Esophagus muscularis mucosa (tissue), 4 donors: ENCODE data around the gene PDXDC1. TPM values are rescaled to one million over a fixed set of nuclear protein-coding genes. Genes with fewer than 3 reads are reported as not detected.
"Not testable (repeated sequence)": the region's sequence is repeated elsewhere in the genome, so short reads cannot be mapped to it uniquely, and the experiment has no call there.

Experiments
- DNase-seq: peaks from one replicate; pipeline ENCODE4 v3.0.0-alpha.2; 2017; ENCODE audit errors: extremely low spot score
- H3K27ac ChIP-seq, 4 donors: fragments of 200-600 bp; sonication (generic); replicated peaks in 1 of 4; 1 replicate in 3 of 4; 2 replicates in 1 of 4; pipeline ENCODE4 v1.5.1; 2016 to 2019; ENCODE audit warnings: mild to moderate bottlenecking in 1 of 4
- H3K27me3 ChIP-seq, 4 donors: fragments of 200-600 bp; sonication (generic); one replicate each; pipeline versions ENCODE4 v1.5.1 to v1.6.0; 2016 to 2019
- H3K36me3 ChIP-seq, 4 donors: fragments of 200-600 bp; sonication (generic); one replicate each; pipeline ENCODE4 v1.5.1; 2016 to 2019
- H3K4me1 ChIP-seq, 4 donors: fragments of 200-600 bp; sonication (generic); one replicate each; pipeline ENCODE4 v1.5.1; 2016 to 2019
- H3K4me3 ChIP-seq, 4 donors: fragments of 200-600 bp; sonication (generic); 1 replicate in 2 of 4; 2 replicates in 2 of 4; pipeline ENCODE4 v1.5.1; 2016 to 2019; ENCODE audit warnings: mild to moderate bottlenecking in 4 of 4, moderate library complexity in 1 of 4
- H3K9me3 ChIP-seq, 4 donors: fragments of 200-600 bp; sonication (generic); 1 replicate in 3 of 4; 2 replicates in 1 of 4; pipeline ENCODE4 v1.5.1; 2016 to 2019
- EP300 ChIP-seq: sonication (generic); formaldehyde crosslinking; IDR thresholded peaks from one replicate; pipeline ENCODE4 v1.6.1; 2017; ENCODE audit warnings: antibody characterized with exemption
- POLR2A ChIP-seq: fragments of 450-650 bp; IDR thresholded peaks from one replicate; pipeline ENCODE4 v1.6.1; 2017; ENCODE audit warnings: antibody characterized with exemption, moderate library complexity, mild to moderate bottlenecking, low read depth
- POLR2AphosphoS5 ChIP-seq, 2 donors: sonication (generic); formaldehyde crosslinking; IDR thresholded peaks; one replicate each; pipeline ENCODE4 v1.6.1; 2017; ENCODE audit warnings: antibody characterized with exemption in 2 of 2
- WGBS: methylation state at CpG from one replicate; pipeline ENCODE4 v1.1.5; 2018; 5-methylcytosine and 5-hydroxymethylcytosine counted together
- intact Hi-C: fragments of 100-400 bp; cut with DNase I; formaldehyde crosslinking; loops from one replicate; pipeline ENCODE4 v1.15.1; 2023
- total RNA-seq, 4 donors: library from RNA; depleted of rRNA; stranded (reverse); fragments of >200 nt; gene quantifications; one replicate each; pipeline versions ENCODE4 v1.1.0 to v1.2.1, GENCODE V29; 2016
- TF ChIP-seq, protein P1 (sequence below), 3 experiments: fragments of 200-600 bp in 2 of 3; fragments of 450-650 bp in 1 of 3; sonication (generic) in 2 of 3; IDR thresholded peaks; one replicate each; pipeline ENCODE4 v1.5.1; 2017 to 2019; ENCODE audit warnings: antibody characterized with exemption in 3 of 3, mild to moderate bottlenecking in 2 of 3, moderate library complexity in 1 of 3

PDXDC1 gene
- total RNA-seq, 4 donors from 2014 or later = 74.3 to 91.3 (median 85.9) TPM

DNA sequence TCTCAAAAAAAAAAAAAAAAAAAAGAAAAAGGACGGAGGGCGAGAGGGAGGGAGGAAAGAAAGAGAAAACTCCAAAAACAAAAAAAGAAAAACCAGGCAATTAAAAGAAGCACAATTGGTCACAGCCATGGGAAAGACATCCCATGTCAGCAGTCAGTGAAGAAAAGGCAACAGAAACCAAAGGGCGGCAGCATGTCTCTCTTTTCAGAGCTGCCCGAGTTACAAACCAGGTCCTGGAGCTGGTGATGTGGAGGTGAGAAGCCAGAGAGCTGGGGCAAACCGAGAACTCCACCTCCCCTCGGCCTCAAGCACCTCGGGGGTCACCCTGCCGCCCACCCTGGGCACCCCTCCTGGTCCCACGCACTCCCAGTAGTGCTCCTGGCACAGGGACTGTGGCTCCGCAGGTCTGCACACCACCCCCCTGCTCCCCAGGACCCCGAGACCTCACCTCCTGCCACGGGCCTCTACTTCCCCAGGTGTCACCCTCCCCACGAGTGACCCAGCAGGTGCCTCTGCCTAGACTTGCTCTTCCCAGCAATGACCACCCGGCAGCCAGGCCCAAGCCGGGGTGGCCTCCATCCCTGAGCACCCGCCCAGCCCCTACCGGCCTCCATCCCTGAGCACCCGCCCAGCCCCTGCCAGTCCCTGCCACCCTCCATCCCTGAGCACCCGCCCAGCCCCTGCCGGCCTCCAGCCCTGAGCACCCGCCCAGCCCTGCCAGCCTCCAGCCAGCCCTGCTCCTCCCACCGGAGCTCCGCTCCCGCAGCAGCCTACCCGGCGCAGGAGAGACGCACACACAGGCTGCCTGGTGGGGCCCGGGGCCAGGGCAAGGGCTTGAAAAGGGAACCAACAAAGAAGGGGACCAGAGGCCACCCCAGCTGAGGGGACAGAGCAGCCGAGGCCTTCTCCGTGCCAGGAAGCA lies 165.9 kb downstream of the PDXDC1 start:
- WGBS = 52% methylated on average over 24 of the region's 30 CpGs

DNA sequence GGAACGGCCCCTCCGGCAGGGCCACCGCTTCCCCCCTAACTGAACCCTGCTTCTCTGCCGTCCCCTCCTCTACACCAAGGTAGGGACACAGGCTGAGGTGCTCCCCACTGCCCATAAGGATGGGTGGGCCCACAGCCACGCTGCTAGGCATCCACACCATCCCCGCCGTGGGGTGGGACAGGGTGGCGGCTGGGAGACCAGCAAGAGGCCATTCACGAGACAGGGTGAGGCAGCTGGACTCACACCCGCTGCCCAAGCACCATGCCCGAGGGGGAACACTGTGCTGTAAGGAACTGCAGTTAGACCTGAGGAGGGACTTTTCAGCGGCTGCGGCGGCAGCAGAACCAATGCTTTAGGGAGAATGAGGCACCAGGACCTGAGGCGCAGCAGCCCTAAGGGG lies 166.8 kb downstream of the PDXDC1 start:
- 69% methylated on average over 11 of the region's 15 CpGs for WGBS
- Histone ChIP-seq H3K4me3 (peak overlapping the region; percentile 29 to 45 (median 42)), H3K4me1 (peaks cover 57 to 78% (median 74%) of the 10 kb centered on the region in 4 donors)

More for the DNA sequence above, 165.9 kb downstream of the PDXDC1 start:
- intact Hi-C loops, H3K9me3 ChIP-seq, H3K27me3 ChIP-seq, H3K36me3 ChIP-seq, DNase-seq: not testable (repeated sequence)
- Histone ChIP-seq H3K4me3 (peak overlapping the region; percentile 29 to 45 (median 42)), H3K4me1 (peaks cover 48 to 74% (median 71%) of the 10 kb centered on the region in 4 donors), H3K27ac (peak overlapping the region; percentile 86 to 96 (median 92))
- TF ChIP-seq POLR2AphosphoS5 (IDR thresholded peaks at IDR 0.05) = peak; percentile 5 to 60

DNA sequence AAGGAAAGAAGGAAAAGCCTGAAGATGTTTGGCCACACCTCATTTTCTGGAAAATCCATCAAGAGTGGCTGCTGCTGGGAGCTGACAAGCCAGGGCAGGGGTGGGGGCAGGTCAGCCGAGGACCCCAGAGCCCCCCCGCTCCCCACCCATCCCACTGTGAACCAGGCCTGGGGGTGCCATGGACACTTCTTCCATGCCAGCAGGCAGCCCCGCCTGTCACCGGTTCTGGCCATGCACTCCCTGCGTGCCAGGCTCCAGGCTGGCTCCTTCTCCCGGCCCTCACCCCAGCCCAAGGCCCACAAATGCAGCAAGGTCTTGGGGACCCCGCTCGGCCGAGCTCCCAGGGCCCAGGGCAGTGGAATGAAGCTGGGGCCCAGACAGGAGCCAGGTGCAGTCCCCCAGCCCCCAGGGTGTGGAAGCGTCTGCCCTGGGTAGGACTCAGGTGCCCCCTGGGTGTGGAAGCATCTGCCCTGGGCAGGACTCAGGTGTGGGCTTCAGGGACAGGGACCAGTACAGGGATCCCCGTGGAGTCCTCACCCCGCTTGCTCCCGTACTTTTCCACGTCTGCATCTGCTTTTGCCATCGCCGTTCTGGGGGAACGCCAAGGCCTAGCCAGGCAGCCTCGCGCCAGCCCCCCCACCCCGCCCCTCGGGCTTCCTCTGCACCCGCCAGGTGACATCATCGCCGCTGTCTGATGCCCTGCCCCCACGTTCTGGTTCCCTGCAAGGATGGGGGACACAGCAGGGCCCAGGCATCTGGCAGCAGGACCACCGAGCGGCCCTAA lies 167.5 kb downstream of the PDXDC1 start:
- peak; percentile 38 to 56 for TF ChIP-seq POLR2AphosphoS5 (IDR thresholded peaks at IDR 0.05)
- peaks cover 63 to 82% (median 78%) of the 10 kb centered on the region in 4 donors for H3K4me1 ChIP-seq
- H3K4me3 ChIP-seq = peak overlapping the region; percentile 14 to 45 (median 42)
- H3K27me3 ChIP-seq, intact Hi-C loops, H3K36me3 ChIP-seq, DNase-seq, H3K9me3 ChIP-seq: not testable (repeated sequence)
- WGBS = 60% methylated on average over 6 of the region's 27 CpGs
- peak overlapping the region; percentile 86 to 96 (median 92) for H3K27ac ChIP-seq

More for the DNA sequence above, 166.8 kb downstream of the PDXDC1 start:
- intact Hi-C loops = no loop called here
- no peak for DNase-seq
- H3K36me3 ChIP-seq = no peaks in the 10 kb centered on the region
- TF ChIP-seq EP300 = no peak
- no peak for TF ChIP-seq POLR2A
- TF ChIP-seq, protein P1, sequence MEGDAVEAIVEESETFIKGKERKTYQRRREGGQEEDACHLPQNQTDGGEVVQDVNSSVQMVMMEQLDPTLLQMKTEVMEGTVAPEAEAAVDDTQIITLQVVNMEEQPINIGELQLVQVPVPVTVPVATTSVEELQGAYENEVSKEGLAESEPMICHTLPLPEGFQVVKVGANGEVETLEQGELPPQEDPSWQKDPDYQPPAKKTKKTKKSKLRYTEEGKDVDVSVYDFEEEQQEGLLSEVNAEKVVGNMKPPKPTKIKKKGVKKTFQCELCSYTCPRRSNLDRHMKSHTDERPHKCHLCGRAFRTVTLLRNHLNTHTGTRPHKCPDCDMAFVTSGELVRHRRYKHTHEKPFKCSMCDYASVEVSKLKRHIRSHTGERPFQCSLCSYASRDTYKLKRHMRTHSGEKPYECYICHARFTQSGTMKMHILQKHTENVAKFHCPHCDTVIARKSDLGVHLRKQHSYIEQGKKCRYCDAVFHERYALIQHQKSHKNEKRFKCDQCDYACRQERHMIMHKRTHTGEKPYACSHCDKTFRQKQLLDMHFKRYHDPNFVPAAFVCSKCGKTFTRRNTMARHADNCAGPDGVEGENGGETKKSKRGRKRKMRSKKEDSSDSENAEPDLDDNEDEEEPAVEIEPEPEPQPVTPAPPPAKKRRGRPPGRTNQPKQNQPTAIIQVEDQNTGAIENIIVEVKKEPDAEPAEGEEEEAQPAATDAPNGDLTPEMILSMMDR (IDR thresholded peaks at IDR 0.05) = no peak
- TF ChIP-seq POLR2AphosphoS5 (IDR thresholded peaks at IDR 0.05) = no peak
- no peaks in the 10 kb centered on the region for H3K9me3 ChIP-seq
- peak overlapping the region; percentile 86 to 96 (median 92) for H3K27ac ChIP-seq
- no peaks in the 10 kb centered on the region for H3K27me3 ChIP-seq

DNA sequence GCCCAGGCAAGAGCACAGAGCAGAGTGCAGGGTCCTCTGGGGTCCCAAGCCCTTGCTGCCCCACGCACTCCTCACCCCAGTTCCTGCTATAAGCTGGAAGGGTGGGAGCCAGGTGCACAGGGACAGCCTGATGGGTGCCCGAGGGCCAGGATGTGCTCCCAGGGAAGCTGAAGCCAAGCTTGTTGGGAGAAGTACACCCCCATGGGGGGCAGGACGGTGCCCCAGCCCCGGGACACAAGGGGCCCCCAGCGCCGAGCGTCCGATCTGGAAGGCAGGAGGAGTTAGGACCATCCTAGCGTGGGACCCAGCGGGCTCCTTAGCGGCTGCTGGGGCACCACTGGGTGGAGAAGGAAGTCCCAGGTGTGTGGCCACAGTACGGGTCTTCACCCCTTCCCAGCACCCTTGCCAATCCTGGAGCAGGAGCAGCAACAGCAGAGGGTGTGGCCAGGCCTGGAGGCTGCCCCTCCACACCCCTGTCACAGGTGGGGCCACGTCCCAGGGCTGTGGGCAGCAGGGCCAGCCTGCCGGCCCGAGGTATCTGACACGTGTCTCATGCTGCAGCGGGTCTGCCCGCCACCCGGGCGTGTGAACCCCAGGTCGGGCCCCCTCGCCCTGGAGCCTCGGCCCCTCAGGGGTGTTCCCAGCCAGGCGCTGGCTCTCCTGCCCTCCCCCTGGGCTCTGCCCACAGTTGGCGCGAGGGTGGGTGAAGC lies 168.2 kb downstream of the PDXDC1 start:
- DNase-seq = not testable (repeated sequence)

DNA sequence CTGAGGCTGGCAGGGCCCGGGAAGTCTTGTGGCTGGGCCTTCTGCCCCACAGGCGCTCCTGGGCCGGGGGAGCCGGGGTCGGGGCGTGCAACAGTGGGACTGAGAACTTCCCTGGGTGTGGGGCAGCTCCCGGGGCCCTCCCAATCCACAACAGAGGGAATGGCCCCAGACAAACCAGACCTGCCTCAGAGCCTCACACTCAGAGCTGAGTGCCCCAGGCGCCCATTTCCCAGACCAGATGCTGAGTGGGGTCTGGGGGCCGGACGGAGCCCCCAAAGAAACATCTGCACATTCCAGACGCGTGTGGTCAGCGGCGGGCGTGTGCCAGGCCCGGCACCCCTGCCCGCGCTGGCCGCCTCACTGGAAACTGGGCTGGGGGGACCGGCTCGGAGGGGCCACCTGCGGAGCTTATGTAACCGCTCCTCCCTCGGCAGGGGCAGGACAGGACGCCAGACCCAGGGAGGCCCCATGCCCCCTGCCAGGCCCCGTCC lies 168.8 kb downstream of the PDXDC1 start:
- Histone ChIP-seq H3K4me3 (peak overlapping the region; percentile 42 to 52 (median 44)), H3K27ac (peak overlapping the region; percentile 86 to 96 (median 92)), H3K4me1 (peaks cover 66 to 90% (median 87%) of the 10 kb centered on the region in 4 donors)
- H3K27me3 ChIP-seq, H3K36me3 ChIP-seq, H3K9me3 ChIP-seq, DNase-seq, intact Hi-C loops: not testable (repeated sequence)
- WGBS = 9% methylated on average over 6 of the region's 26 CpGs

More for the DNA sequence above, 168.2 kb downstream of the PDXDC1 start:
- H3K9me3 ChIP-seq, H3K27me3 ChIP-seq, intact Hi-C loops, H3K36me3 ChIP-seq: not testable (repeated sequence)
- peak overlapping the region; percentile 42 to 52 (median 44) for H3K4me3 ChIP-seq
- peaks cover 66 to 86% (median 82%) of the 10 kb centered on the region in 4 donors for H3K4me1 ChIP-seq
- peak overlapping the region; percentile 86 to 96 (median 92) for H3K27ac ChIP-seq
- WGBS = no CpG with 5 or more reads among the region's 26 CpGs

DNA sequence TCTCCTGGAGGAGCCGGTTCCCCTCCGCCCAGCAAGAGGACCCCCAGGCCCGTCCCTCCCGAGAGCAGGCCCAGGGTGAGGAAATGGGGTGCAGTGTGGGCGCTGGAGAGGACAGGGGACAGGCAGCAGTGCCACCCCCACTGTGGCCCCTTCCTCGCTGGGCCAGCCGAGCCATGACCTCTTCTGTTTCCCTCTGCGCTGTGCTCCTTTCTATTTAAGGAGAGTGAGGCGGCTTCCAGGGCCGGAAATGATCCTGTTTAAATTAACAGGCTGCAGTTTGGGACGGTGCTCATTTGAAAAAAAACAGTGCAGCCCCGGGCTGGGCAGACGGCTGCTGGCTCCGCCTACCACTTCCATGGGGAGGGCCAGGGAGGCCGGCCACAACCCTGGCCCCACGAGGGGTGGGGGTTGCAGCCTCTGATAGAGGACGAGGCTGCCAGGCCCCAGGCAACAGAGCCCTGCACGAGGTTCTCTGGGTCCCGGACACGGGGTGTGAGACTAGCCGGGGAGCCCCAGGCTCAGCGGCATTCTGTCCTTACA lies 169.3 kb downstream of the PDXDC1 start:
- DNase-seq, H3K9me3 ChIP-seq, intact Hi-C loops, H3K36me3 ChIP-seq, H3K27me3 ChIP-seq: not testable (repeated sequence)
- WGBS = 6% methylated on average over 9 of the region's 22 CpGs
- H3K4me1 ChIP-seq = peaks cover 66 to 95% (median 92%) of the 10 kb centered on the region in 4 donors
- H3K27ac ChIP-seq = peak overlapping the region; percentile 86 to 96 (median 92)
- peak overlapping the region; percentile 42 to 52 (median 44) for H3K4me3 ChIP-seq
- TF ChIP-seq POLR2AphosphoS5 (IDR thresholded peaks at IDR 0.05) = peak; percentile 54 to 71
